ENCODE data around the gene UQCC5.

The UQCC5 gene

DNA sequence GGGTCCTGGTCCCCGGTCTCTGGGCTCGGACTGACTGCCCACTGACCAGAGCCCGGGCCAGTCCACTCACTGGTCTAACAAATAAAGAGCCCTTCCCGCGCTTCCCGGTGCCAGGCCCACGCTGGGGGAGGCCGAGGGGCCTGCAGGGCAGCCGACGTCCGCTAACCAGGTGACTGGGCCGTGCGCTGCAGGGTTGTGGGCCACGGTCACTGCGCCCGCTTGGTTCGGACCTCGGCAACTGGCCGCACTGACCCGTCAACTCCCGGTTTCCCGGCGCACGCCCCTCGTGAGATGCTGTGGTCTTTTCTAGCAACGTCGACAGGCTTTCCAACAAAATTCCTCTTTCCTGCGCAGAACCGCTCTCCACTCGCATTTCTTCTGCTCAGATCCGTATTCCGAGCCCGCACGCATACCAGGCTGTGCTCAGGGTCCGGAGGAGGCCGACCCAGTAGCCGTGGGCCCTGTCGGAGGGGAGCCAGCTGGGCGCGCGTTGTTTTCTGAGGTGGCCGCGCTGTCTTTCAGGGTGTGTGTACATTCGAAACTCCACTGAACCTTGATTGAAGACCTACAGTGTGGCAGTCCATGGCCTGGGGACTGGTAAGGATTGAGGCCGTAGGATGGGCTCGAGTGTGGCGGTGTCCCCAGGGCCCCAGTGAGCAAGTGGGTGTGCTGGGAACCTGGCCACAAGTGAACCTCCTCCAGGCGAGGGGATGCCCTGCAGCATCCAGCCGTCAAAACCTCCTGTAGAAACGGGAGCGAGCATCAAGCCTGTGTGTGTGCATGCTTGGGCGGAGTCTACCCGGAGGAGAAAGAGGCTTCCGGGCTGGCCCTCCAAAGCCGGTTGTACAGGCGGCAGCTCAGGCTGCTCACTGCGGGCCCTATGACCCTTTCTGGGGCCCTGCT, 1.9 kb upstream of the UQCC5 start:
- DNase-seq, result no peak

DNA sequence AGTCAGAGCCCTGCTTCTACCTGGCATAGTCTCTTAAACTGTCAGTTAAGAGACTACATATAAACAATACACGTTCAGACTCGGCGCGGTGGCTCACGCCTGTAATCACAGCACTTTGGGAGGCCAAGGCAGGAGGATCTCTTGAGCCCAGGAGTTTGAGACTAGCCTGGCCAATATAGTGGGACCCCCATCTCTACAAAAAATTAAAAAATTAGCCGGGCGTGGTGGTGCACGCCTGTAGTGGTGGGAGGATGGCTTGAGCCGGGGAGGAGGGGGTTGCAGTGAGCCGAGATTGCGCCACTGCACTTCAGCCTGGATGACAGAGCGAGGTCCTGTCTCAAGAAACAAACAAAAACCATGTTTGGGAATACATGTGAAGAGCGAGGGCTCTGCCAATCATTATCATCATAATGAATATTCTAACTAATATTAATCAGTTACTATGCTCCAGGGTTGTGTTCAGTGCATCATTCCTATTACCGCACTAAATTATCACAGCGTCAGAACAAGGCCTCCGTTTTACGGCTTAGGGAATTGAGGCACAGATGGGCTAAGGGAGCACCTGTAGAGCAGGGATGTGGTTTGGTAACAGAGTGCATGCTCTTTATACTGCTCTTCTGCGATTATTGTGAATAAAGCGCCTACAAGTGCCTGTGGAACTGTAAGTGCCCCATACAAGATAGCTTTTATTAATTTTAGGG, 844 bp upstream of the UQCC5 start:
- DNase-seq, result no peak

DNA sequence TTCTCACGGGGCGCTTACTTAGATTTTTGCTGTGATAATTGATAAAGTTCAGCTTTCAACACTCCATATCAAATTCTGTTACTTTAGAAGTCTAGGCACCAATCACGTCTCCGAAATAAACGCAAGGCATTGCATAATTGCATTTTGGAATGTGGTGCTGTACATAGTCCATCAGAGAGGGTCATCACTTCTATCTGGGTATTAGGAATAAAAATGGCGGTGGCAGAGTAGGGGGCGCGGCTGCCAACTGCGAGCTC, 365 bp upstream of the UQCC5 start:
- no peak for DNase-seq

DNA sequence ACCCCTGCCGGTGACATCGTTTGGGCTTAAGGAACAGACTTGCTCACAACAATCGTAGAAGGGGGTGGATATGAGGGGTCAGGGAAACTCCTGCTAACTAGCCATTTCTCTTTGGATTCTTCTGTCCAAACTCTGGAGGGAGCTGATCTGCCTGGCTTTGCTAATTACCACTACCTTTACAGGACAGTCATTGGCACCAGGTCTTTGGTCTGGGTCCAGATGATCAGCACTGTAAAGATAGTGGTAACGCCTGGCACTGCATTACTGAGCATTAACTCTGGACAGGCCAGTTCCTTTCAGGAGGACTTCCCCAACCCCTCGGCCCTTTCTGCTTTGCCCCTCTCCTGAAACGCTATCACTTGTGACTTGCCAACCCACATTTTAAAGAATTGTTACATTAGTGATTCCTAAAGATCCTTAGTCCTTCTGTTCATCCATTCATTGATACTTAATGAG, 788 bp downstream of the UQCC5 start:
- no peak for DNase-seq

DNA sequence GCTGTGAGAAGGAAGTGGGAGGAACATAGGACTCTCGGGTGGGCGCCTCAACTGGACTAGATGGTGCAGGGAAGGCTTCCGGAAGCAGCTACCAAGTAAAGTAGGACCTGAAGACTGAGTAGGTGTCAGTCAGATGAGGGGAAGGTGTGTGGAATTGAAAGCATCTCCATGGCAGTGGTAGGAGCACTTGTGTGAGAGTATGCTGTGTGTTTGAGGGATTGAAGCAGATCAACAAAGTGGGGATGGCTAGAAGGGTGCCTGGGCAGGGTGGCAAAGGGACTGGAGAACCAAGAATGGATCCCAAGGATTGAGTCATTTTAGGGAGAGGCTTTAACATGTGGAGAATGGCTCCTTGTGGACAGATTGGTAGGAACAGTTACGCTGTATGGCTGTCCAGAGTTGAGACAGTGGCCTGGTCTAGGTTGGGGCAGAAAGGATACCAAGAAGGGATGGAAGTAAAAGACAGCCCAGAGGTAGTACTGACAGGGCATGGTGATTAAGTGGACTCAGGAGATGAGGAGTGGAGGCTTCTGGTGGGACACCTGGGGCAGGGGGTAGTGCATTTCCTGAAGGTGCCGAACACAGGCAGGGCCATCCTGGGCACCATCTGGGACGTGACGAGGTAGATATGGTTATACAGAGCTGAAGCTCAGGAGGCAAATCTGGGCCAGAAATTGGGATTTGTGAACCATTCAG, 1.5 kb downstream of the UQCC5 start:
- no peak for DNase-seq

DNA sequence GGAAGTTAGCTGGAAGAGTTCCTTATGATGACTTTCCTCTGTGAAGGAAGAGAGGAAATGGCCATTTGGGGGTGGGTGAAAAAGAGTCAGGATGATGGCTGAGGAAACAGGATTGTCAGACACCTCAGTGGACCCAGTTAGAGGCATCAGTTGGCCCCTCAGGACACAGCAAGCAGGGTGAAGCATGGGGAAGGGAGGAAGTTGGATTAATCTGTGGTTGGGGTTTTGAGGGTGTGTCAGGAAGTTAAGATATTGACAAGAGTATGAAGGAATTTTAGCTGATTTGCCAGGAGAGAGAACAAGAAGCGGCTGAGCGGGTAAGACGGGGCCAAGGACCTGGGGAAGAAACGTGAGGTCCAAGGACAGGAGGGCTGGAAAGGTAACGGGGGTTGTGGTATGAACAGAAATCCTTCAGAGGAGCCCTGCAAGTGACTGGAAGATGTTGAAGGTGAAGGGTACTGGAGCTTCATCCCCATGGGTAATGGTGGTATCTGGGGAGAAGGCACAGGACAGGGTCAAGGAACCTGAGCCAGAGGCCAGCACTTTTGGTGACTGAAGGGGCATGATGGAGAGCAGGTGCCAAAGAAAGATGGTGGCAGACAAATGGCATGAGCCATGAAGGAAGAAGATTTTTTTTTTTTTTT, 2.7 kb downstream of the UQCC5 start:
- no peak for DNase-seq

DNA sequence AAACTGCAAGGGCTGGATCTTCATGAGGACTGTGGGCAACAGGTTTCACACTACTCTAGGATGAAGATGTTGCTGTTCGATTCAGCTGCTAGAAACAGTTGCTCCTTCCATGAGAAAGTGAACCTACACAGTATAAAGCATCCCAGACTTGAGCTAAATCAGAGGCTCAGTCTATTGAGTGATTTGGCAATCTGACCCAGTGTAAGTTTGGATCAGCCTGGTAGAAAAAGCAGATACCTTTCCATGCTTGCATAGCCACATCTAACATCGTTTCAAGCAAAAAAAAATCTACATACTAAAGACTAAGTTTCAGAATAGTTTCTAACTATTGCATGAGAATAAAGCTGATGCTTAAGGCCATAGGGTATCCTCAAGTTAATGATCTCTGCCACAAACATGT, 4.6 kb downstream of the UQCC5 start:
- no peak for DNase-seq

DNA sequence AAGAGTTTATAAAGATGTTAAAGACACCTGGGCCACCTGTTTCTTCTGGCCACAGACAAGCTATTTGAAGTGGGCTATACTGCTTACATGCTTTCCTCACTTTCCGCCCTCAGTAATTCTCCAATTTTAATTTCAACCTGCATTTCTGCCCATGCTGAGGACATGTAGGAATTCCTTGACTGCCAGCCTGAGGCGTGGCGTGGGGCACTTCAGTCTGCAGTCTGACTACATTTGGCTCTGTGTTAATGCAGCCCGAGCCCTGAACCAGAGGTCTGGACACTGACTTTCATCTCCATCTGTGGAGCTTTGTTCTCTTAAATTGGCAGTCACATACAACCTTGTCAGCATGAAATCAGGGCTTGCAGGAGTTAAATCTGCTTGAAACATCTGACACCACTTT, 8.5 kb downstream of the UQCC5 start:
- DNase-seq, result no peak

DNA sequence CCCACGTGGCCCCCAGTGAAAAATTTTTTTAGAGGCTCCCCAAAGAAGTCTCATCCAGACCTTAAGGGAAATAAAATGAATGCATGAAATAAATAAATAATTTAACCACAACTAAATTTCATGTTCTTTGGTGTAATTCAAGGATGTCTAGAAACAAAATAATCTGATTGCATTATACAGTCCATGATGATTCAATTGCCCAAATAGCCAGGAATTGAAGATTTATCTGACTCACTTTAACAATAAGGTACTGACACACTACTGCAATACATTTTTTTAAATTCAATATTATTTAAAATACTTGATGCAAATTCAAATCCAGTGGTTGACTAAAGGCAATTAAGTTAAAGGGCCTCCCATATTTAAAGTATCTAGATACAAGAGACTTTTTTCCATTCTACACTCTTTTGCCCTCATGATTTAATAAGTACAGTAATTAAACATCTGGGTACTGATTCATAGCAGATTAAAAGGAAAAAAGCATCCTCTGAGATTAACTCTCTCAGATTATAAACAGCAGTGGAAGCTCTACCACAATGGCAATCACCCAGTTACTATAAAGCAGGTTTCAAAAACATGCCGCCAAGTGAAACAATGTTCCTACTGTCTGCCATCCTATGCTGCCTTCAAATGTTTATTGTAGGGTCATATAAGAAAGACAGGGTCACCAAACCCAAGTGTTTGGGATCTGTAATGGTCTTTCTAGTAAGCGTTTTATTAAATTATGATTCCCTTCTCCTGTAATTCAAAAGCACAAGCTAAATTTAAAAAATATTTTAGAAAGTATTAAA, 9.9 kb downstream of the UQCC5 start:
- DNase-seq, result no peak

DNA sequence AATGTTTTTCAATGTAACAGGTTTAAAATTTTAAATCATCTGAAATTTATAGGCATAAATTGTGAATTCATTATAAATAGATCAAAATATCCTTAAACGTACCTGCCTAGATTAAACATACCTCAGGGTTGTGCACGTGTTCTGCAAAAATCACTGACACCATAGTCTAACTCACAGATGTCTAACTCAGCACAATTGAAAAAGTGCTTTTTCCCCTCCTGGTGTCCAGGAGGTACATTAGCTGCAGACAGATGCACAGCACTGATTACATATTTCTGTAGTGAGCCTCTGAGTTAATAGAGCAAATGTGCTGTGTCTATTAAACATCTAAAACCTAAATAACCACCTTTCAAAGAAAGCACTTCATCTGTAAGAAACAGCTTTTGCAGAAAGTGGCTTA, 10.7 kb downstream of the UQCC5 start:
- no peak for DNase-seq

DNA sequence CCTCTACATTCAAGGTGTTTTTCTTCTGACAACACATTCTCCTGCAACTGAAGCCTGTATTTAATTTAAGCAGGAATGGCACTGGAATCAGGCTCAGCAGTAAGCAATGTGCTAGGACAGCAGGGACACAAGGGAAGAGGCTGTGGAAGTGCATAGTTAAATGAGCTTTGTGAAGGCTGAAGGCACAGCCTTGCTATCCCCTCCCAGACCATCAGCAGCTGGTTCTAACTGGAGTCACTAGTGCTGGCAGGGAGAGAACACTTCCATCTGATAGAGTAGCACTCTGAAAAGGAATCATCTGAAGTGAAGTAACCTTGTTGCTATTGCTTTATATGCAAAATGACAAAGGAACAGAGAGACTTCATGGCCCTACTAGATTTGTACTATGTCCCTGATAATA, 14.7 kb downstream of the UQCC5 start:
- no peak for DNase-seq

DNA sequence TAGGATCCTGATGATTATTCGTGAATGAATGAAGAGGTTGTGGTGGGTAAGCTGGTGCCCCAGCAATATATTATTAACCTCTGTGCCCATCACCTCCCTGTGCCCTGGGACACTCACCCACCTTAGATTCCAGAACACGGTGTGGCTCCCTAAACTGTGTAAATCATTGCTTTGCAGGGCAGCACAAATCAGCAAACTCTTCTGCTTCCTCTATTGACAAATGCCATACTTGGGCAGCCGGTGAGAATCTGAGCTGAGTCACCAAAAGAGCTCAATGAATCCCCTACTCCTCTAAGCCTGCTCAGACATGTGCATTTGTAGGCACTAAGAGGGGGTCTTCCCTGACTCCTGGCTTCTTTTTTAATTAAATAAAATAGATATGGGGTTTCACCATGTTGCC, 15.7 kb downstream of the UQCC5 start:
- DNase-seq, result no peak

DNA sequence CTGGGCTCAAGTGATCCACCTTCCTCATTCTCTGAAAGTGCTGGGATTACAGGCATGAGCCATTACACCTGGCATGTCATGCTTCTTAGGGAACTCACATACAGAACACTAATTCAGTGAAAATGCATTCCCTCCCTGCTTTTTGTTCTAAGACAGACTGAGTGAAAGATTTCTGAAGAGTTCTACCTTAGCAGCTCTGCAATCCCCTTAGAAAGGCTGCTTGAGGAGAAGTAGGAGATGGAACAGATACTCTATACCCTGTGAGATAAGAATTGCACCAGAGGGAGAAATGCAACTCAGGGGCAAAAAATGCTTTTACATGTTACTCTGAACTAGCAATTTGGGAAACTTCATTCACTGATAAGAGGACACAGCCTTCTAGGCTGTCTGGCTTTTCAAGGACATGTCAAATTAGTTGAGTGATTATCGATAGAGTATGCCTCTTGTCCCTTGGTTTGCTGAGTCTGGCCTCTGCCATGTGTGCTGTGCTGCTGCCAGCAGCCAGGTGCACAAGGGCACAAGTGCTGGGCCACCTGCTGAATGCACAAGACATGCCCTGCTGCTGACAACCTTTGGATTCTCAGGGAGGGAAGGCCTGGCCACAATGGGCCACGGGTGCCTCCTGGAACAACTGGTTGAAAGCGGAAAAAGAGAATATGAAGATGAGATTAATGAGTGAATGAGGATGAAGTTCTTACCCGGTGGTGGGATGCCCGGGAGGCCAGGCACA, 17.8 kb downstream of the UQCC5 start:
- no peak for DNase-seq

DNA sequence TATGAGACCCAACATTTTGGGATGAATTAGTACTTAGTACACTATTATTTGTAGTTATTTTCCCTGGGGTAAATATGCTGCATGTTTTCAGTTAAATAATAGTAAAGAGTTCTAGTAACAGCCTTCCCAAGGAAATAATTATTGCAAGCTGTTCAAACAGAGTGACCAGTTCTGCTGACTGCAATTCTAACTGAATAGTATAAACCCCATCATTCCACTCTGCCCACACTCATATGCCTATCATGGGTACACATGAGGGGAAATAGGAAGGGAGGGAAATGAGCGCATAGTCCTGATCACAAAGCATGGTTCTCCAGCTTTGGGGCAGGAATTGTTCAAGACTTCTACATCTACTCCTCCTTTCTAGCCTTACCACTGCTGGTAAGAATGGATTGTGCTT, 18.7 kb downstream of the UQCC5 start:
- no peak for DNase-seq

DNA sequence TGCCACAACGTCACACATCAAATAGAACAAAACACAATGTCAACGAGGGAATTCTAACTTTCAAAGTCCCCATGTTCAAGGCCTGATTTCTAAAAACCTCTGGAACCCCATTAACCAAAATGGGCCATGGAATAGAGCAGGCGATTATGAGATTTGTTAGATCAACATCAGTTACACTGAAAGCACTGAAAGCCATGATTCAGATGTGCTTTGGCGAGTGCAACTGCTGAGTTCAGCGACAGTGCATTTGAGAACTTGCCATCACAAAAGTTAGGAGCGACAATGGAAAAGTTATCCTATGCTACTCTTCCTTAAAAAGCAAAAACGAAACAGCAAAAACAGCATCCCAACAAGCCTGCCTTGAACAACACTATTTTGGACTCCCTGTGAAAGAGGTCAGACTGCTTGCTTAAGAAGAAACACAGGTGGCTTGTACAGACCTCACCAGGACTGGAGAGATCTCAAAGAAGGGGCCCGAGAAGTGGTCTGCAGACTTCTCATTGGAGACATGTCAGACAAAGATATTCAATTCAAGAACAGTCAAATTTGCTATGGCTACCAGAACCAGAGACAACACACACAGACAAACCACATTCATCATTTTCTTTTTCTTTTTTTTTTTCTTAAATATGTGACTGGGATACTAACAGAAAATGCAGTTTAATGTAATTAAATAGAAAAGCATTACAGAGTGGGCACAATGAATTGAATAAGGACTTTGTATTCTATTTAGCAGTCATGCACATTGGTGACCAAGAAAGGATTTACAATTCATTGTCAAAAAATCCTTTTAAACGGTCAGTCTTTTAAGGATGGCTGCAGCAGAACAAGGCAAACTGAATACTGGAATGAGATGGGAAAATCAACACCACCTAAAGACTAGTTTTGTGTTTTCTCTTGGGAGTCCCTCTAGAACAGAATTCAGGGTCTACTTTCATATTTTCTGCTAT, 20.9 kb downstream of the UQCC5 start:
- no peak for DNase-seq

DNA sequence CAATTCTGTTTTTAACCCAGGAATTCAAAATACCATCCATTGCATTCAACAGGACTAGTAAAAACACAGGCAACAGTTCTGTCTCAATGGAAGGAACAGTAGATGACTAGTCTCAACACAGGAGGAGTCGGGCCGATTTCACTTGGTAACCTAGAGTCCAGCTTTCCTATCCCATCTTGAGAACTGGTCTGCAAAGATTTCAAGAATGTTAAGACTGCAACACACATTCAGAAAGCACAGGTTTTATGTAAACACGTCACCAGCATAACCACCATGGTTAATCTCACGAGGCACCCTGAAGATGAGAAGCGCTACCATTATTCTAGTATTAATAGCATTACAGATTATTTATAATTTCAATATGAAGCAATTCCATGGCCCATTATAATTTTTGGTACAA, 22.0 kb downstream of the UQCC5 start:
- no peak for DNase-seq

DNA sequence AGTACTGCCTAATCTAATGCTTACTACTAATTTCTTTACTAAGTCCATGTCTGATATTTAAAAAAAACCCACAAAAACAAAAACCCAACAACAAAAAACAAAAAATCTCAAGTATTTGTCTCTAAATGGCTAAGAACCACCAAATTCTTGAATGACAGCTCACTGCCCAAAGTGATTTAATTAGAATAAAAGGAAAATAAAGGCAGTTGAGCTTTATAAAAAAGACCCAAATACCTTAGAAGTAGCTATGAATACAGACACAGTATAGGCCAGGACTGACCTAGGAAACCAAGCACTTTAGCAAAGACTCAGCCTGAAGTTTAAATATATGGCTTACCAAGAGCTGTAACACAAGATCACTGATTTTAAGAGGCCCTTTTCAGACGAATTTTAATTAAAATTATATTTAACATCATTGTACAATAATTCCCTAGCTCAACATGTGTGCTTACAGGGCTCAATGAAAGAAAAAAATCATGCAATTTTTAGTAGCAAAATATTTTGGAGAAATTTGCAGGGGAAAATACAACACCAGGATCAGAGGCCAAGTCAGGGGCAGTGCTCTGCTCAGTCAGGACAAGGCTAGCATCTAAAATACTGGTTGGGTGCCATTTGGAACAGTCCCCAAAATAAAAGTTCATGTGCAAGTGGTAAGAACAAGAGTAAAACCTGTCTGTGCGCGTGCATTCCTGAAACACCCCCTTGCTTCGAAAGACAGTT, 24.8 kb downstream of the UQCC5 start:
- DNase-seq, result no peak

DNA sequence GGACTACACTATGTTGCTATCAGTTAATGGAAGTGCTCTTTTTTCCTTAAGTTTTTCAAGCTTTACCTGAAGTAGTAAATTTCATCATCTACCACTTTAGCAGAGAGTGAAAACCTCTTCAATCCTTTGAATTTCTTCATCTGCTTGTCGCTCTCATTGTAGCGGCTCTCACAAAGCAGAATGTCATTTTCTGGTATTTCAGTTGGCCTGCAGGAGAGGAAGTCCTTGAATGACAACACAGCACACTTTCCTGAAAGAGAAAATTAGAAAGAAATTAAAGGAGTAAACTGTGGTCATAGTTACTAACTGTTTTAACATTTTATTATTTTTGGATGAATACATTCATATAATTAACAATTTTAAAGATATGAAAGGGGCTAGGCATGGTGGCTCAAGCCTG, 27.6 kb downstream of the UQCC5 start:
- no peak for DNase-seq

DNA sequence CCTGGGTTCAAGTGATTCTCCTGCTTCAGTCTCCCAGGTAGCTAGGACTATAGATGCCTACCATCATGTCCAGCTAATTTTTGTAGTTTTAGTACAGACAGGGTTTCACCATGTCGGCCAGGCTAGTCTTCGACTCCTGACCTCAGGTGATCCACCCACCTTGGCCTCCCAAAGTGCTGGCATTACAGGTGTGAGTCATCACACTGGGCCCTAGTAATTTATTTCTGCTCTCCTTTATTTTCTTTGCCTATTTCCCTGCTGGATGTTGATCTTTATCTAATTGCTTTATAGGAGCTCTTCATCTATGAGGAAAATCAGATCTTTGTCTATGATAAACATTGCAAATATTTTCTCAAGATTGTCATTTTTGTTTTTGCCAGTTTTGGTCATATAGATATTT, 31.7 kb downstream of the UQCC5 start:
- DNase-seq, result no peak

DNA sequence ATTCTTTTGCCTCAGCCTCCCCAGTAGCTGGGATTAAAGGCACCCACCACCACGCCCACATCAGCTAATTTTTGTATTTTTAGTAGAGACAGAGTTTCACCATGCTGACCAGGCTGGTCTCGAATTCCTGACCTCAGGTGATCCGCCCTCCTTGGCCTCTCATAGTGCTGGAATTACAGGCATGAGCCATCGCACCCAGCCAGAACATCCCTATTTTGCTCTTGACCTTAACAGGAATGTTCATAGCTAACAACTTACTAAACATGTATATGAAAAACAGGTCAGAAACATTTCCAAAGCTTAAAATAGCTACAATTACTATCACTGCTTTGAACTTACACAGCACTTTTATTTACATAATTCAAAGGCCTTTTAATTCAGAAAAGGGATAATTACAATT, 33.7 kb downstream of the UQCC5 start:
- no peak for DNase-seq

Data from T-helper 2 cell (primary cell).